ENCODE measurements around the gene ZFAND5.

The ZFAND5 gene

DNA sequence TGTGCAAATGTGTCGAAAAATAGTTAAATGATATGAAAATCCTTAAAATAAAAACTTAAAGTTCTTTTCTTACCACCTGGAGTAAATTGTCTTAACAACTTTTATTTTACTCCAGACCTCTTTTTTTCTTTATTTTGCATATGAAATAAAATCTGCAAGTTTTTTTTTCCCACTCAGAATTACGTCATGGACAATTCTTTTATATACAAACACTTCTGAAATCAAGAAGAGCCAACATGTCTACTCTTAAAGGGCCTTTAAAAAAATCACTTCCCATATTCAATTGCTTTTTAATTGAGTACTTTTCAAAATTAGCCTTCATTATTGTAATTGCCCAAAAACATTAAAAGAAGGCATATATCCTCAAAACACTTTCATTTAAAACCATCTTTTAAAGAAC is 37.7 kb upstream of the ZFAND5 start:
- no peak overlapping the region for H2BK5ac ChIP-seq (ENCODE audit: low read depth, low read length, poor library complexity, severe bottlenecking)
- no peak overlapping the region for H2BK12ac ChIP-seq (ENCODE audit: low read length in 2 of 2)
- H4K91ac ChIP-seq (ENCODE audit: low read length), result no peak overlapping the region
- no peak overlapping the region for H3K18ac ChIP-seq (ENCODE audit: low read depth in 1 of 2, low read length in 2 of 2)
- no peak overlapping the region for H2AFZ ChIP-seq (ENCODE audit: low read depth, low read length)
- H3K27ac ChIP-seq (ENCODE audit: low read length, poor library complexity, severe bottlenecking), result no peak overlapping the region
- H3K4me2 ChIP-seq (ENCODE audit: low read length, poor library complexity, severe bottlenecking), result no peak overlapping the region
- no peak overlapping the region for H2BK15ac ChIP-seq (ENCODE audit: low read depth, poor library complexity, severe bottlenecking)
- no peak overlapping the region for H2AK5ac ChIP-seq (ENCODE audit: low read length, severe bottlenecking)
- H3K27me3 ChIP-seq (ENCODE audit: control insufficient read depth in 1 of 2, insufficient read depth in 1 of 2, low read length in 2 of 2), result no peaks in the 10 kb centered on the region
- no peak overlapping the region for H4K8ac ChIP-seq (ENCODE audit: low read length)
- H3K9me3 ChIP-seq (ENCODE audit: control insufficient read depth, low read length), result no peaks in the 10 kb centered on the region
- no peak overlapping the region for H3K4me3 ChIP-seq (ENCODE audit: insufficient read depth in 1 of 2, low read depth in 1 of 2, low read length in 2 of 2)
- H3K23ac ChIP-seq (ENCODE audit: low read length in 2 of 2), result no peak overlapping the region
- H3K14ac ChIP-seq (ENCODE audit: low read length in 2 of 2), result no peak overlapping the region
- H3K36me3 ChIP-seq (ENCODE audit: control insufficient read depth in 1 of 2, insufficient read depth in 2 of 2, low read depth in 1 of 2, low read length in 2 of 2), result no peaks in the 10 kb centered on the region
- H3K79me1 ChIP-seq (replicated peaks; ENCODE audit: low read length, poor library complexity, severe bottlenecking), result no peaks in the 10 kb centered on the region
- H3K4ac ChIP-seq (ENCODE audit: low read depth in 1 of 2, low read length in 2 of 2), result no peak overlapping the region
- no peaks in the 10 kb centered on the region for H3K4me1 ChIP-seq (ENCODE audit: control insufficient read depth, insufficient read depth, low read depth, low read length)
- H2BK120ac ChIP-seq (ENCODE audit: low read depth, low read length), result no peak overlapping the region
- no peak overlapping the region for H3K9ac ChIP-seq (ENCODE audit: low read length)
- WGBS, result 90% methylated on average over 1 of the region's 2 CpGs
- no peak for DNase-seq

DNA sequence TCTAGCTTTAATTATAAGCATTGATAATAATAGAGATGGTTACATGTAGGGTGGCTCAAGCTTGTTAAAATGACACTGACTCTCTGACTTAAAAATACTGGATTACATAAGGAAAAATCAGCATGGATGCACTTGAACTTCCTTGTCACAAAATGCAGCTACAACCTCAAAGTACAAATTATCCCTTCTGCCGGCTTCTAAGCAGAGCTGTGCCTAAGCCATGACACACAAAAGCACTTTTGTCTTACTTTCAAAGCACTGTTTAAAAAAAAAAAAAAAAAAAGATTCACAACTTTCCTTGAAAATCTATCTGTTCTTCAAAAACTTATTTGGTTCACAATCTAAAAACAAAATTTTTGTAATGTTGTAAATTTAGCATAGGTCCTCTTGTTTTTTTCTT is 36.4 kb upstream of the ZFAND5 start:
- Histone ChIP-seq H3K27ac (ENCODE audit: low read length, poor library complexity, severe bottlenecking) (no peak overlapping the region), H3K27me3 (ENCODE audit: control insufficient read depth in 1 of 2, insufficient read depth in 1 of 2, low read length in 2 of 2) (no peaks in the 10 kb centered on the region), H2BK120ac (ENCODE audit: low read depth, low read length) (no peak overlapping the region), H3K23ac (ENCODE audit: low read length in 2 of 2) (no peak overlapping the region), H2AK5ac (ENCODE audit: low read length, severe bottlenecking) (no peak overlapping the region), H3K9me3 (ENCODE audit: control insufficient read depth, low read length) (no peaks in the 10 kb centered on the region), H3K9ac (ENCODE audit: low read length) (no peak overlapping the region), H3K4me3 (ENCODE audit: insufficient read depth in 1 of 2, low read depth in 1 of 2, low read length in 2 of 2) (no peak overlapping the region), H3K4me1 (ENCODE audit: control insufficient read depth, insufficient read depth, low read depth, low read length) (no peaks in the 10 kb centered on the region), H3K4me2 (ENCODE audit: low read length, poor library complexity, severe bottlenecking) (no peak overlapping the region), H3K18ac (ENCODE audit: low read depth in 1 of 2, low read length in 2 of 2) (no peak overlapping the region), H2AFZ (ENCODE audit: low read depth, low read length) (no peak overlapping the region), H3K79me1 (replicated peaks; ENCODE audit: low read length, poor library complexity, severe bottlenecking) (no peaks in the 10 kb centered on the region), H4K8ac (ENCODE audit: low read length) (no peak overlapping the region), H3K4ac (ENCODE audit: low read depth in 1 of 2, low read length in 2 of 2) (no peak overlapping the region), H4K91ac (ENCODE audit: low read length) (no peak overlapping the region), H3K14ac (ENCODE audit: low read length in 2 of 2) (no peak overlapping the region), H2BK15ac (ENCODE audit: low read depth, poor library complexity, severe bottlenecking) (no peak overlapping the region), H3K36me3 (ENCODE audit: control insufficient read depth in 1 of 2, insufficient read depth in 2 of 2, low read depth in 1 of 2, low read length in 2 of 2) (no peaks in the 10 kb centered on the region), H2BK5ac (ENCODE audit: low read depth, low read length, poor library complexity, severe bottlenecking) (no peak overlapping the region), H2BK12ac (ENCODE audit: low read length in 2 of 2) (no peak overlapping the region)
- DNase-seq, result no peak
- 72% methylated on average over 1 of the region's 1 CpG for WGBS

DNA sequence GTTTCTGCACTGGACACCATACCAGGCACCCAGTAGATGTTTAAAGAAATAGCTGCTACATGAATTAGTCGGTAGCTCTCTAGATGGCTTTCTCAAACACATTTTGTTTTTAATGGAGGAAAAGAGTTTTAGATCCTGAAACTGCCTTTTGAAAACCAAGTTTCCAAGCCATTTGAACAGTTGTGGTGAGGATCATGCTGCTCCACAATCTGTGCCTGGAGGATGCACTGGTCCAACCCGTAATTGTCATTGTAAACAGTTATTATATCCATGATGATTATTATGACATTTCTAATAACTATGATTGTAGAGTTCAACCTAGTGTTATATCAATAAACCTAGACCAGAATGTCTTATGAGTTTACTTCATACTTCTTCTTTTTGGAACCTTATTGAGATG is 35.9 kb upstream of the ZFAND5 start:
- Histone ChIP-seq H3K4me3 (ENCODE audit: insufficient read depth in 1 of 2, low read depth in 1 of 2, low read length in 2 of 2) (no peak overlapping the region), H3K18ac (ENCODE audit: low read depth in 1 of 2, low read length in 2 of 2) (no peak overlapping the region), H2BK12ac (ENCODE audit: low read length in 2 of 2) (no peak overlapping the region), H3K27ac (ENCODE audit: low read length, poor library complexity, severe bottlenecking) (no peak overlapping the region), H3K9me3 (ENCODE audit: control insufficient read depth, low read length) (no peaks in the 10 kb centered on the region), H4K91ac (ENCODE audit: low read length) (no peak overlapping the region), H2BK120ac (ENCODE audit: low read depth, low read length) (no peak overlapping the region), H3K14ac (ENCODE audit: low read length in 2 of 2) (no peak overlapping the region), H3K27me3 (ENCODE audit: control insufficient read depth in 1 of 2, insufficient read depth in 1 of 2, low read length in 2 of 2) (no peaks in the 10 kb centered on the region), H3K36me3 (ENCODE audit: control insufficient read depth in 1 of 2, insufficient read depth in 2 of 2, low read depth in 1 of 2, low read length in 2 of 2) (no peaks in the 10 kb centered on the region), H4K8ac (ENCODE audit: low read length) (no peak overlapping the region), H2AK5ac (ENCODE audit: low read length, severe bottlenecking) (no peak overlapping the region), H3K9ac (ENCODE audit: low read length) (no peak overlapping the region), H3K23ac (ENCODE audit: low read length in 2 of 2) (no peak overlapping the region), H3K4ac (ENCODE audit: low read depth in 1 of 2, low read length in 2 of 2) (no peak overlapping the region), H3K4me2 (ENCODE audit: low read length, poor library complexity, severe bottlenecking) (no peak overlapping the region), H3K4me1 (ENCODE audit: control insufficient read depth, insufficient read depth, low read depth, low read length) (no peaks in the 10 kb centered on the region), H2AFZ (ENCODE audit: low read depth, low read length) (no peak overlapping the region), H2BK15ac (ENCODE audit: low read depth, poor library complexity, severe bottlenecking) (no peak overlapping the region), H3K79me1 (replicated peaks; ENCODE audit: low read length, poor library complexity, severe bottlenecking) (no peaks in the 10 kb centered on the region), H2BK5ac (ENCODE audit: low read depth, low read length, poor library complexity, severe bottlenecking) (no peak overlapping the region)
- no peak for DNase-seq
- 100% methylated on average over 1 of the region's 2 CpGs for WGBS

DNA sequence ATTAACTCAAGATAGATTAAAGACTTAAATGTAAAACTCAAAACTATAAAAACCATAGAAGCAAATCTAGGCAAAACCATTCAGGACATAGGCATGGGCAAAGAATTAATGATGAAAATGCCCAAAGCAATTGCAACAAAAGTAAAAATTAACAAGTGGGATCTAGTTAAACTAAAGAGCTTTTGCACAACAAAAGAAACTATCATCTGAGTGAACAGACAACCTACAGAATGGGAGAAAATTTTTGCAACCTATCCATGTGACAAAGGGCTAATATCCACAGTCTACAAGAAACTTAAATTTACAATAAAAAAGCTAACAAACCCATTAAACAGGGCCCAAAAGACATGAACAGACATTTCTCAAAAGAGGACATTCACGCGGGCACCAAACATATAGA is 34.4 kb upstream of the ZFAND5 start:
- Histone ChIP-seq H3K9ac (ENCODE audit: low read length) (no peak overlapping the region), H4K91ac (ENCODE audit: low read length) (no peak overlapping the region), H3K36me3 (ENCODE audit: control insufficient read depth in 1 of 2, insufficient read depth in 2 of 2, low read depth in 1 of 2, low read length in 2 of 2) (no peaks in the 10 kb centered on the region), H2BK5ac (ENCODE audit: low read depth, low read length, poor library complexity, severe bottlenecking) (no peak overlapping the region), H2AK5ac (ENCODE audit: low read length, severe bottlenecking) (no peak overlapping the region), H4K8ac (ENCODE audit: low read length) (no peak overlapping the region), H3K4me3 (ENCODE audit: insufficient read depth in 1 of 2, low read depth in 1 of 2, low read length in 2 of 2) (no peak overlapping the region), H3K27me3 (ENCODE audit: control insufficient read depth in 1 of 2, insufficient read depth in 1 of 2, low read length in 2 of 2) (no peaks in the 10 kb centered on the region), H2AFZ (ENCODE audit: low read depth, low read length) (no peak overlapping the region), H3K4me2 (ENCODE audit: low read length, poor library complexity, severe bottlenecking) (no peak overlapping the region), H2BK15ac (ENCODE audit: low read depth, poor library complexity, severe bottlenecking) (no peak overlapping the region), H3K9me3 (ENCODE audit: control insufficient read depth, low read length) (no peaks in the 10 kb centered on the region), H3K4ac (ENCODE audit: low read depth in 1 of 2, low read length in 2 of 2) (no peak overlapping the region), H3K14ac (ENCODE audit: low read length in 2 of 2) (no peak overlapping the region), H3K23ac (ENCODE audit: low read length in 2 of 2) (no peak overlapping the region), H3K79me1 (replicated peaks; ENCODE audit: low read length, poor library complexity, severe bottlenecking) (no peaks in the 10 kb centered on the region), H2BK120ac (ENCODE audit: low read depth, low read length) (no peak overlapping the region), H2BK12ac (ENCODE audit: low read length in 2 of 2) (no peak overlapping the region), H3K18ac (ENCODE audit: low read depth in 1 of 2, low read length in 2 of 2) (no peak overlapping the region), H3K4me1 (ENCODE audit: control insufficient read depth, insufficient read depth, low read depth, low read length) (no peaks in the 10 kb centered on the region), H3K27ac (ENCODE audit: low read length, poor library complexity, severe bottlenecking) (no peak overlapping the region)
- no peak for DNase-seq
- 100% methylated on average over 2 of the region's 2 CpGs for WGBS
